Trophoblast cell (in vitro differentiated cells and primary cell): Measurements from ENCODE around the gene IRF6.

Source experiments
- DNase-seq, 2 donors: peaks; one replicate each; pipeline ENCODE4 v3.0.0-alpha.2; 2016
- H2AFZ ChIP-seq: 2 replicates; pipeline ENCODE4 v1.6.1; 2013; ENCODE audit warnings: low read length, moderate library complexity, mild to moderate bottlenecking; ENCODE audit not compliant: insufficient read depth, poor library complexity
- H2AK5ac ChIP-seq: 2 replicates; pipeline ENCODE4 v1.6.1; 2013; ENCODE audit warnings: mild to moderate bottlenecking, low read length
- H2BK120ac ChIP-seq: 2 replicates; pipeline ENCODE4 v1.6.1; 2013; ENCODE audit warnings: low read length, mild to moderate bottlenecking, moderate library complexity; ENCODE audit not compliant: insufficient read depth, poor library complexity
- H2BK12ac ChIP-seq: 2 replicates; pipeline ENCODE4 v1.6.1; 2013; ENCODE audit warnings: mild to moderate bottlenecking, low read length, moderate library complexity
- H2BK5ac ChIP-seq: 2 replicates; pipeline ENCODE4 v1.6.1; 2013; ENCODE audit warnings: low read length, low read depth, moderate library complexity, mild to moderate bottlenecking; ENCODE audit not compliant: poor library complexity
- H3K14ac ChIP-seq: 2 replicates; pipeline ENCODE4 v1.6.1; 2013; ENCODE audit warnings: mild to moderate bottlenecking, low read length
- H3K18ac ChIP-seq: 2 replicates; pipeline ENCODE4 v1.6.1; 2013; ENCODE audit warnings: mild to moderate bottlenecking, low read length
- H3K23ac ChIP-seq: 2 replicates; pipeline ENCODE4 v1.6.1; 2013; ENCODE audit warnings: low read length
- H3K27ac ChIP-seq: 2 replicates; pipeline ENCODE4 v1.5.1; 2013; ENCODE audit warnings: low read depth, mild to moderate bottlenecking, inconsistent platforms, low read length, moderate library complexity
- H3K27me3 ChIP-seq: 2 replicates; pipeline ENCODE4 v1.6.1; 2013; ENCODE audit warnings: inconsistent platforms, mild to moderate bottlenecking, low read length, moderate library complexity; ENCODE audit not compliant: insufficient read depth
- H3K36me3 ChIP-seq, 2 experiments: 1 replicate in 1 of 2; 2 replicates in 1 of 2; pipeline ENCODE4 v1.6.1; 2013; ENCODE audit warnings: low read length in 2 of 2, mild to moderate bottlenecking in 2 of 2, moderate library complexity in 1 of 2; ENCODE audit not compliant: insufficient read depth in 2 of 2, control insufficient read depth in 1 of 2
- H3K4ac ChIP-seq: 2 replicates; pipeline ENCODE4 v1.6.1; 2013; ENCODE audit warnings: low read depth, mild to moderate bottlenecking, low read length, moderate library complexity
- H3K4me1 ChIP-seq, 2 experiments: 1 replicate in 1 of 2; 2 replicates in 1 of 2; pipeline ENCODE4 v1.6.1; 2013; ENCODE audit warnings: low read length in 2 of 2, mild to moderate bottlenecking in 2 of 2, moderate library complexity in 1 of 2; ENCODE audit not compliant: insufficient read depth in 2 of 2, control insufficient read depth in 1 of 2
- H3K4me2 ChIP-seq: 2 replicates; pipeline ENCODE4 v1.6.1; 2013; ENCODE audit warnings: inconsistent platforms, mild to moderate bottlenecking, low read length, moderate library complexity
- H3K4me3 ChIP-seq: 2 replicates; pipeline ENCODE4 v1.5.1; 2013; ENCODE audit warnings: mild to moderate bottlenecking, low read depth, low read length, inconsistent platforms
- H3K79me1 ChIP-seq: one replicate; pipeline ENCODE4 v1.6.1; 2013; ENCODE audit warnings: low read length
- H3K79me2 ChIP-seq: 2 replicates; pipeline ENCODE4 v1.6.1; 2013; ENCODE audit warnings: low read length, mild to moderate bottlenecking; ENCODE audit not compliant: control insufficient read depth, insufficient read depth, poor library complexity
- H3K9ac ChIP-seq: 2 replicates; pipeline ENCODE4 v1.6.1; 2013; ENCODE audit warnings: mild to moderate bottlenecking, low read length
- H3K9me3 ChIP-seq: 2 replicates; pipeline ENCODE4 v1.6.1; 2013; ENCODE audit warnings: low read depth, mild to moderate bottlenecking, control low read depth, inconsistent platforms, low read length; ENCODE audit not compliant: insufficient read depth
- H4K12ac ChIP-seq: 2 replicates; pipeline ENCODE4 v1.6.1; 2013; ENCODE audit warnings: low read depth, mild to moderate bottlenecking, low read length, moderate library complexity
- H4K8ac ChIP-seq: 2 replicates; pipeline ENCODE4 v1.6.1; 2013; ENCODE audit warnings: low read depth, mild to moderate bottlenecking, low read length, moderate library complexity
- H4K91ac ChIP-seq: one replicate; pipeline ENCODE4 v1.6.1; 2013; ENCODE audit warnings: low read depth, mild to moderate bottlenecking, low read length, moderate library complexity
- WGBS: extraction: QIAGEN DNeasy Blood & Tissue Kit; methylation state at CpG from one replicate; pipeline ENCODE4 v1.1.7; 2013; ENCODE audit warnings: missing lambda C conversion rate; ENCODE audit not compliant: insufficient read length, insufficient coverage; ENCODE audit errors: extremely low coverage; 5-methylcytosine and 5-hydroxymethylcytosine counted together

Gene IRF6

DNA sequence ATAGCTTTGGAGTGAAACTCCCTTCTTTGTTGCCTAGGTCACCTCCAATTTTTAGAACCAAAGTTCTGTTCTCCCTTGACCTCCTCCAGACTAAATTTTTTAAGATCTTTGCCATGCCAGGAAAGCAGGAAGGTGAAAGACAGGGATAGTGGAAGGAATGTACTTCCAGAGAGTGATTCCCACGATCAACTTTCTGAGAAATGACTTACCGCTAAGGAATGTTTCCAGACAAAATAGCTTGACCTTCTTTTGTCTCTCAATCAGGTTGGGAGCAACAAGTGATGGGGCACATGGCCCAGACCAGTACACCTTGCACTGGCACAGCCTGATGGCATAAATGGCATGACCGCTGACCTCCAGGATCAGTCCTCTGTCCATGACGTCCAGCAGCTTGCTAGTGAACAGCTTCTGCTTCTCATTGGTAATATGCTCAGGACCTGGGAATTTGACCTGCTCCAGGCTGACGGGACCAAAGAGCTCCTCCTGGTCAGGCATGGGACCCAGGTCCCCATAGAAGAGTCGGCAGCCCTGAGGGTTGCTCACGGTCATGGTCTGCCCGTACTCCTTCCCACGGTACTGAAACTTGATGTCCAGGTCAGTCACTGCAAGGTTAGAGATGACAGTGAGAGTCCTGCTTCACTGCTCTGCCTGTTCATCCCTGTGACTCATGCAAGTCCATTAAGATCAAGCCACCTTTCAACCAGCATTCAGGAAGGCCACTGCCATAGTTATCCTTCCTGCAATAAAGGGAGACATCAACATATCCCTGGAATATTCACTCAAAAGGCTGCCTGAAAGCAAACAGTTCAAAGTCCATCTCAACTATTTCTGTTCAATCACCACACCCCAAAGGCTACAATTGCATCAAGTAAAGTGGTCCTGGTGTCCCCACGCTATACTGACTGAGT lies 15.4 kb downstream of the IRF6 start:
- H3K27me3 ChIP-seq: no peaks in the 10 kb centered on the region
- peaks cover 5 to 8% of the 10 kb centered on the region in 2 experiments for H3K4me1 ChIP-seq
- no peak overlapping the region for H3K4me3 ChIP-seq
- WGBS: no CpG with 5 or more reads among the region's 10 CpGs
- no peak overlapping the region for H2BK120ac ChIP-seq
- H3K79me2 ChIP-seq: no peaks in the 10 kb centered on the region
- no peak overlapping the region for H3K4me2 ChIP-seq
- no peaks in the 10 kb centered on the region for H3K9me3 ChIP-seq
- H3K4ac ChIP-seq: no peak overlapping the region
- H3K18ac ChIP-seq: no peak overlapping the region
- H3K79me1 ChIP-seq: no peaks in the 10 kb centered on the region
- no peak overlapping the region for H3K9ac ChIP-seq
- no peak overlapping the region for H4K12ac ChIP-seq
- peaks cover 20 to 47% of the 10 kb centered on the region in 2 experiments for H3K36me3 ChIP-seq
- H3K23ac ChIP-seq: no peak overlapping the region
- peak overlapping the region; percentile 20 for H4K91ac ChIP-seq
- DNase-seq: no peak
- no peak overlapping the region for H2AK5ac ChIP-seq
- H3K14ac ChIP-seq: no peak overlapping the region
- peak overlapping the region; percentile 5 for H2BK12ac ChIP-seq
- no peak overlapping the region for H4K8ac ChIP-seq
- H3K27ac ChIP-seq: peak overlapping the region; percentile 36
- H2BK5ac ChIP-seq: no peak overlapping the region
- no peak overlapping the region for H2AFZ ChIP-seq

DNA sequence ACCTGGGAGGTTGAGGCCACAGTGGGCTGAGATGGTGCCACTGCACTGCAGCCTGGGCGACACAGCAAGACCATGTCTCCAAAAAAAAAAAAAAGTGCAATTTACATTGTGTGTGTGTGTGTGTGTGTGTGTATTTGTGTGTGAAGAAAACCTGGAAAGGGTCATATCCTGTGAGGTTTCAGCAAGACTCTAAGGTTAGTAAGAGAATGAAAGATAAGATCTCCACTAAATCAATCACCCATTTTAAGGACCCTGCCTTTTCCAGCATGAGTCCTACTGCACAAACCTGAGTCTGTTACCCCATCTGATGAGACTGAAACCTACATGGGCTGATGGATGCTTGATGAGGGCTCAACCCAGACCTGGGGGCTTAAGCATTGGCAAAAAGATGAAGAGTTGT lies 16.7 kb downstream of the IRF6 start:
- no peak overlapping the region for H3K23ac ChIP-seq
- H3K4me2 ChIP-seq: no peak overlapping the region
- H3K79me1 ChIP-seq: peaks cover 1% of the 10 kb centered on the region
- H3K27me3 ChIP-seq: no peaks in the 10 kb centered on the region
- H3K36me3 ChIP-seq: peaks cover 15 to 37% of the 10 kb centered on the region in 2 experiments
- no peak overlapping the region for H3K14ac ChIP-seq
- H2AK5ac ChIP-seq: no peak overlapping the region
- H3K9ac ChIP-seq: no peak overlapping the region
- H3K4me1 ChIP-seq: peaks cover 5 to 11% of the 10 kb centered on the region in 2 experiments
- H3K27ac ChIP-seq: no peak overlapping the region
- H4K8ac ChIP-seq: no peak overlapping the region
- H2BK12ac ChIP-seq: no peak overlapping the region
- H2AFZ ChIP-seq: no peak overlapping the region
- no peaks in the 10 kb centered on the region for H3K79me2 ChIP-seq
- H3K4me3 ChIP-seq: no peak overlapping the region
- no peaks in the 10 kb centered on the region for H3K9me3 ChIP-seq
- H3K4ac ChIP-seq: no peak overlapping the region
- H3K18ac ChIP-seq: no peak overlapping the region
- no CpG with 5 or more reads among the region's 1 CpG for WGBS
- DNase-seq: no peak
- no peak overlapping the region for H2BK5ac ChIP-seq
- no peak overlapping the region for H2BK120ac ChIP-seq
- no peak overlapping the region for H4K12ac ChIP-seq
- no peak overlapping the region for H4K91ac ChIP-seq

- no peak overlapping the region for H2AK5ac ChIP-seq
- H4K12ac ChIP-seq: no peak overlapping the region
- no peak overlapping the region for H2BK5ac ChIP-seq
- no peak overlapping the region for H3K4me2 ChIP-seq
- H3K79me2 ChIP-seq: no peaks in the 10 kb centered on the region
- H2BK120ac ChIP-seq: no peak overlapping the region
- H3K4me1 ChIP-seq: peaks cover 12 to 17% of the 10 kb centered on the region in 2 experiments
- no peak overlapping the region for H3K27ac ChIP-seq
- H3K9me3 ChIP-seq: no peaks in the 10 kb centered on the region
- no peak overlapping the region for H3K23ac ChIP-seq
- H3K4ac ChIP-seq: no peak overlapping the region
- WGBS: no CpG with 5 or more reads among the region's 2 CpGs
- H3K36me3 ChIP-seq: peaks cover 19 to 41% of the 10 kb centered on the region in 2 experiments
- peaks cover 1% of the 10 kb centered on the region for H3K79me1 ChIP-seq
- H2BK12ac ChIP-seq: no peak overlapping the region
- H2AFZ ChIP-seq: no peak overlapping the region
- no peak for DNase-seq
- no peak overlapping the region for H3K14ac ChIP-seq
- no peak overlapping the region for H4K8ac ChIP-seq
- no peak overlapping the region for H3K9ac ChIP-seq
- no peak overlapping the region for H3K18ac ChIP-seq
- H3K4me3 ChIP-seq: no peak overlapping the region
- no peak overlapping the region for H4K91ac ChIP-seq
- H3K27me3 ChIP-seq: no peaks in the 10 kb centered on the region
Observed at GRCh38 chr1:209787551-209787950, 18.4 kb downstream of the IRF6 start.

DNA sequence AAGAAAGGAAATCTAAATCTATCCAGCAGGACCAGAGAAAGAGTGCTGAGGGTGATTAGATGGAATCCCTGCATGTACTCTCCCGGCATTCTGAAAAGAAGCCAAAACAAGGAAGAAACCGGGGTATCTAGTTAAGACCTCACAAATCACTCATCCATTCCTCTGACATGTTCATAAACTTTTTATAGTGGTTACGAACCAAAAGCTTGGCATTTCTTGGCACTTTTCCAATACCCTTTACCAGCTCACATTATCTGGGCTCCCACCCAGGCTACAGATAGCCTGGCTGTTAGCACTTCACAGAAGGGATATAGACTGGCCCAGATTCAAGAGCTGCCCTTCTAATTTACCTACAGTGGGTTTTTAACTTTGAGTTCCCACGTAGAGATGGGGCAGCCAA lies 19.8 kb downstream of the IRF6 start:
- Histone ChIP-seq H3K4ac (no peak overlapping the region), H3K79me1 (peaks cover 1% of the 10 kb centered on the region), H4K91ac (no peak overlapping the region), H4K12ac (no peak overlapping the region), H3K18ac (no peak overlapping the region), H3K23ac (no peak overlapping the region), H3K27ac (no peak overlapping the region), H3K27me3 (no peaks in the 10 kb centered on the region), H3K36me3 (peaks cover 17 to 32% of the 10 kb centered on the region in 2 experiments), H3K4me3 (no peak overlapping the region), H3K9ac (no peak overlapping the region), H2BK5ac (no peak overlapping the region), H2AFZ (no peak overlapping the region), H3K79me2 (no peaks in the 10 kb centered on the region), H2AK5ac (no peak overlapping the region), H3K4me2 (no peak overlapping the region), H2BK120ac (no peak overlapping the region), H4K8ac (no peak overlapping the region), H3K9me3 (no peaks in the 10 kb centered on the region), H2BK12ac (no peak overlapping the region), H3K14ac (no peak overlapping the region), H3K4me1 (peaks cover 15 to 18% of the 10 kb centered on the region in 2 experiments)
- DNase-seq: no peak
- WGBS: no CpG with 5 or more reads among the region's 4 CpGs
